H1 (cell line): ENCODE data around the gene RALA. TPM values are rescaled to one million over a fixed set of nuclear protein-coding genes. Genes with fewer than 3 reads are reported as not detected.

Source experiments
- ASH2L ChIP-seq: fragments of 200-600, 300-600 bp; sonication (generic); IDR thresholded peaks from one replicate; pipeline ENCODE4 v1.7.1; 2017; ENCODE audit warnings: low read length
- ATF2 ChIP-seq: IDR thresholded peaks from 2 replicates; pipeline ENCODE4 v1.6.1; 2012; ENCODE audit warnings: low read length, inconsistent platforms
- ATF3 ChIP-seq: IDR thresholded peaks from 2 replicates; pipeline ENCODE4 v1.6.1; 2011; ENCODE audit warnings: low read depth, mild to moderate bottlenecking, low read length; ENCODE audit not compliant: insufficient read depth
- BCL11A ChIP-seq, 2 experiments: IDR thresholded peaks; one replicate each; pipeline ENCODE4 v1.6.1; 2011; ENCODE audit warnings: low read depth in 2 of 2, low read length in 2 of 2, mild to moderate bottlenecking in 2 of 2
- CHD2 ChIP-seq: IDR thresholded peaks from 2 replicates; pipeline ENCODE4 v1.6.1; 2012; ENCODE audit warnings: low read length, improper control_type of control experiment
- CREB1 ChIP-seq: IDR thresholded peaks from 2 replicates; pipeline ENCODE4 v1.6.1; 2012; ENCODE audit warnings: inconsistent platforms
- E2F6 ChIP-seq: IDR thresholded peaks from 2 replicates; pipeline ENCODE4 v1.6.1; 2012; ENCODE audit warnings: inconsistent platforms
- EGR1 ChIP-seq: IDR thresholded peaks from 2 replicates; pipeline ENCODE4 v1.6.1; 2011; ENCODE audit warnings: low read depth, low read length, borderline replicate concordance
- FOSL1 ChIP-seq: IDR thresholded peaks from 2 replicates; pipeline ENCODE4 v1.6.1; 2011; ENCODE audit warnings: mild to moderate bottlenecking, low read depth, low read length, moderate library complexity; ENCODE audit not compliant: insufficient read depth
- KDM4A ChIP-seq: IDR thresholded peaks from one replicate; pipeline ENCODE4 v1.7.1; 2012; ENCODE audit warnings: low read depth, mild to moderate bottlenecking, moderate library complexity, low read length, inconsistent platforms; ENCODE audit not compliant: severe bottlenecking
- NANOG ChIP-seq: IDR thresholded peaks from 2 replicates; pipeline ENCODE4 v1.6.1; 2011; ENCODE audit warnings: low read length, low read depth, mild to moderate bottlenecking, inconsistent platforms; ENCODE audit not compliant: insufficient read depth, poor library complexity, severe bottlenecking
- RBBP5 ChIP-seq: IDR thresholded peaks from 2 replicates; pipeline ENCODE4 v1.7.1; 2012; ENCODE audit warnings: low read depth, mild to moderate bottlenecking, inconsistent platforms, low read length, moderate library complexity, borderline replicate concordance
- RXRA ChIP-seq: IDR thresholded peaks from 2 replicates; pipeline ENCODE4 v1.6.1; 2011; ENCODE audit warnings: low read depth, mild to moderate bottlenecking, low read length, moderate library complexity; ENCODE audit not compliant: insufficient read depth
- SAP30 ChIP-seq: fragments of 300-600 bp; sonication (generic); IDR thresholded peaks from 2 replicates; pipeline ENCODE4 v1.7.1; 2012; ENCODE audit warnings: low read length, moderate library complexity, mild to moderate bottlenecking, inconsistent platforms; ENCODE audit not compliant: insufficient read depth, insufficient replicate concordance
- SIN3A ChIP-seq, 2 experiments: IDR thresholded peaks in 1 of 2; conservative IDR thresholded peaks in 1 of 2; 2 replicates each; pipeline ENCODE4 v1.6.1; 2011 to 2012; ENCODE audit warnings: low read length in 2 of 2, improper control_type of control experiment in 1 of 2, low read depth in 1 of 2, mild to moderate bottlenecking in 1 of 2
- SIRT6 ChIP-seq: IDR thresholded peaks from one replicate; pipeline ENCODE4 v1.7.1; 2012; ENCODE audit warnings: low read length, inconsistent platforms
- SP4 ChIP-seq: IDR thresholded peaks from 2 replicates; pipeline ENCODE4 v1.6.1; 2012; ENCODE audit warnings: low read length, inconsistent platforms
- YY1 ChIP-seq: IDR thresholded peaks from 2 replicates; pipeline ENCODE4 v1.6.1; 2011; ENCODE audit warnings: low read depth, mild to moderate bottlenecking, low read length
- polyA plus RNA-seq, 7 experiments: library from polyadenylated mRNA; depleted of rRNA in 3 of 7; stranded (reverse) in 5 of 7; unstranded in 2 of 7; fragments of >200 nt in 5 of 7; fragments of 200-250 nt in 2 of 7; gene quantifications; 1 replicate in 5 of 7; 2 replicates in 1 of 7; 4 replicates in 1 of 7; pipeline versions ENCODE4 v1.2.1 to v1.2.3, GENCODE V29; 2011 to 2013; ENCODE audit warnings: missing spikeins in 2 of 7, mixed read lengths in 2 of 7
- total RNA-seq: library from RNA; stranded (reverse); fragmentation: NEBNext Ultra II Directional; extraction: Animal tissue kit (Norgen Biotek cat#: 25700); gene quantifications from 2 replicates; pipeline ENCODE4 v1.2.1, GENCODE V29; 2021

RALA gene
- total and polyA plus RNA-seq, 2 of the 8 experiments (the other 6 are each of a cell fraction or from before 2014, with no cell fraction given), result 24.1 to 72.8 TPM

GRCh38 chr7:39580149-39580874 lies 43.1 kb upstream of the RALA start (continued):
- TF ChIP-seq SAP30, result no peak
- TF ChIP-seq NANOG, result no peak
- no peak for TF ChIP-seq RBBP5
- no peak for TF ChIP-seq ASH2L
- no peak for TF ChIP-seq SIRT6
- no peak for TF ChIP-seq YY1
- no peak for TF ChIP-seq EGR1
- peak; percentile 51; the same call in 1 of the 2 replicates for TF ChIP-seq ATF2
- peak in 1 of 2 experiments; percentile 58; a peak in 1 of 4 replicates for TF ChIP-seq SIN3A (conservative IDR thresholded peaks at IDR 0.05 in 1 of 2, IDR thresholded peaks at IDR 0.05 in 1 of 2; ENCODE audit: low read depth in 1 of 2, low read length in 2 of 2)
- no peak for TF ChIP-seq CHD2
- 0 out of 2 replicates have a peak, but pooled peaks have one; percentile 26 for TF ChIP-seq E2F6
- no peak for TF ChIP-seq RXRA
- no peak for TF ChIP-seq SP4
- no peak for TF ChIP-seq ATF3
- TF ChIP-seq KDM4A, result no peak
- no peak for TF ChIP-seq FOSL1
- no peak for TF ChIP-seq CREB1
- TF ChIP-seq BCL11A (IDR thresholded peaks at IDR 0.05; ENCODE audit: low read depth in 2 of 2, low read length in 2 of 2), result no peak
